GM04503 (cell line): ENCODE data around the gene C2CD4C.
"Not testable (repeated sequence)": the region's sequence is repeated elsewhere in the genome, so short reads cannot be mapped to it uniquely, and the experiment has no call there.

Experiments
- DNase-seq: peaks from one replicate; pipeline ENCODE4 v3.0.0-alpha.2; 2012; ENCODE audit warnings: low read depth

C2CD4C gene

GRCh38 chr19:413756-414420, 4.9 kb upstream of the C2CD4C start:
- DNase-seq, result no peak

- DNase-seq, result no peak
Measured at GRCh38 chr19:412356-413355, 3.7 kb upstream of the C2CD4C start.

GRCh38 chr19:411723-412355, 2.9 kb upstream of the C2CD4C start:
- DNase-seq, result no peak

GRCh38 chr19:411121-411722, 2.3 kb upstream of the C2CD4C start:
- DNase-seq, result not testable (repeated sequence)

GRCh38 chr19:410243-410781, 1.4 kb upstream of the C2CD4C start:
- no peak for DNase-seq

GRCh38 chr19:409516-410242, 732 bp upstream of the C2CD4C start:
- DNase-seq, result no peak

GRCh38 chr19:408441-408901, 476 bp downstream of the C2CD4C start:
- no peak for DNase-seq

- DNase-seq, result no peak
Measured at GRCh38 chr19:407511-408440, 1.2 kb downstream of the C2CD4C start.

- DNase-seq, result no peak
Measured at GRCh38 chr19:406971-407510, 1.9 kb downstream of the C2CD4C start.

- DNase-seq, result no peak
Measured at GRCh38 chr19:406135-406781, 2.7 kb downstream of the C2CD4C start.

GRCh38 chr19:405121-405965, 3.6 kb downstream of the C2CD4C start:
- DNase-seq, result no peak

- no peak for DNase-seq
Measured at GRCh38 chr19:403221-404027, 5.5 kb downstream of the C2CD4C start.

GRCh38 chr19:402786-403185, 6.2 kb downstream of the C2CD4C start:
- DNase-seq, result no peak

GRCh38 chr19:401866-402511, 7.0 kb downstream of the C2CD4C start:
- no peak for DNase-seq

GRCh38 chr19:400976-401865, 7.7 kb downstream of the C2CD4C start:
- no peak for DNase-seq

GRCh38 chr19:399370-399769, 9.6 kb downstream of the C2CD4C start:
- no peak for DNase-seq
